Measurements from ENCODE around the gene CORIN.

- TF ChIP-seq YY1 (tag by site-specific recombination; IDR thresholded peaks at IDR 0.05): no peak
- TF ChIP-seq REST (tag by site-specific recombination; IDR thresholded peaks at IDR 0.05): no peak
- no peak for TF ChIP-seq ZNF561 (tag by site-specific recombination; IDR thresholded peaks at IDR 0.05; ENCODE audit: borderline replicate concordance)
- no peak for TF ChIP-seq ZNF768 (tag by site-specific recombination; IDR thresholded peaks at IDR 0.05)
- no peak for TF ChIP-seq PRDM1 (tag by site-specific recombination; IDR thresholded peaks at IDR 0.05)
Observed at GRCh38 chr4:47695260-47695659, 142.6 kb downstream of the CORIN start.
